Thyroid gland (tissue), 4 donors: ENCODE data around the gene CACNA1G. TPM values are rescaled to one million over a fixed set of nuclear protein-coding genes. Genes with fewer than 3 reads are reported as not detected.

ENCODE experiments used
- DNase-seq, 2 donors: peaks; one replicate each; pipeline ENCODE4 v3.0.0-alpha.2; 2019
- H3K27ac ChIP-seq, 3 donors: fragments of 200-600 bp; sonication (generic); 1 replicate in 2 of 3; 2 replicates in 1 of 3; pipeline ENCODE4 v1.5.1; 2016 to 2019; ENCODE audit warnings: mild to moderate bottlenecking in 1 of 3, moderate library complexity in 1 of 3
- H3K27me3 ChIP-seq: fragments of 200-600 bp; sonication (generic); one replicate; pipeline ENCODE4 v1.5.1; 2019
- H3K36me3 ChIP-seq, 2 donors: fragments of 200-600 bp; sonication (generic); one replicate each; pipeline ENCODE4 v1.5.1; 2016 to 2019
- H3K4me1 ChIP-seq, 2 donors: fragments of 200-600 bp; sonication (generic); one replicate each; pipeline ENCODE4 v1.5.1; 2017 to 2019
- H3K4me3 ChIP-seq, 3 donors: fragments of 200-600 bp; sonication (generic); replicated peaks in 1 of 3; 1 replicate in 2 of 3; 2 replicates in 1 of 3; pipeline ENCODE4 v1.5.1; 2016; ENCODE audit warnings: mild to moderate bottlenecking in 1 of 3
- H3K9me3 ChIP-seq: fragments of 200-600 bp; sonication (generic); one replicate; pipeline ENCODE4 v1.5.1; 2017
- POLR2A ChIP-seq, 2 donors: fragments of 450-650 bp; IDR thresholded peaks; one replicate each; pipeline ENCODE4 v1.6.1; 2017; ENCODE audit warnings: antibody characterized with exemption in 2 of 2, mild to moderate bottlenecking in 2 of 2, moderate library complexity in 1 of 2
- WGBS, 2 donors: methylation state at CpG; one replicate each; pipeline ENCODE4 v1.1.5; 2017; 5-methylcytosine and 5-hydroxymethylcytosine counted together
- intact Hi-C: fragments of 100-400 bp; cut with DNase I; formaldehyde crosslinking; loops from one replicate; pipeline ENCODE4 v1.15.1; 2023
- total RNA-seq, 4 donors: library from RNA; depleted of rRNA; stranded (reverse); fragments of >200 nt; gene quantifications; one replicate each; pipeline ENCODE4 v1.2.3, GENCODE V29; 2016
- TF ChIP-seq, protein P1 (sequence below), 6 experiments: fragments of 200-600 bp in 3 of 6; fragments of 450-650 bp in 3 of 6; sonication (generic) in 3 of 6; IDR thresholded peaks; one replicate each; pipeline ENCODE4 v1.5.1; 2016 to 2019; ENCODE audit warnings: antibody characterized with exemption in 6 of 6, mild to moderate bottlenecking in 2 of 6, inconsistent platforms in 1 of 6, moderate library complexity in 1 of 6

CACNA1G gene
- total RNA-seq, 4 donors from 2014 or later = 0.13 to 3.3 (median 0.52) TPM

- WGBS, 2 donors = 84 to 86% methylated on average over 10 of the region's 10 CpGs
- H3K36me3 ChIP-seq = no peaks in the 10 kb centered on the region
- no peaks in the 10 kb centered on the region for H3K27me3 ChIP-seq
- no peak overlapping the region for H3K4me3 ChIP-seq
- peaks cover 34 to 38% of the 10 kb centered on the region in 2 donors for H3K4me1 ChIP-seq
- H3K27ac ChIP-seq = peak overlapping the region; percentile 69 to 95 (median 84)
- intact Hi-C loops = no loop called here
- no peak for TF ChIP-seq POLR2A (IDR thresholded peaks at IDR 0.05)
- TF ChIP-seq, protein P1, sequence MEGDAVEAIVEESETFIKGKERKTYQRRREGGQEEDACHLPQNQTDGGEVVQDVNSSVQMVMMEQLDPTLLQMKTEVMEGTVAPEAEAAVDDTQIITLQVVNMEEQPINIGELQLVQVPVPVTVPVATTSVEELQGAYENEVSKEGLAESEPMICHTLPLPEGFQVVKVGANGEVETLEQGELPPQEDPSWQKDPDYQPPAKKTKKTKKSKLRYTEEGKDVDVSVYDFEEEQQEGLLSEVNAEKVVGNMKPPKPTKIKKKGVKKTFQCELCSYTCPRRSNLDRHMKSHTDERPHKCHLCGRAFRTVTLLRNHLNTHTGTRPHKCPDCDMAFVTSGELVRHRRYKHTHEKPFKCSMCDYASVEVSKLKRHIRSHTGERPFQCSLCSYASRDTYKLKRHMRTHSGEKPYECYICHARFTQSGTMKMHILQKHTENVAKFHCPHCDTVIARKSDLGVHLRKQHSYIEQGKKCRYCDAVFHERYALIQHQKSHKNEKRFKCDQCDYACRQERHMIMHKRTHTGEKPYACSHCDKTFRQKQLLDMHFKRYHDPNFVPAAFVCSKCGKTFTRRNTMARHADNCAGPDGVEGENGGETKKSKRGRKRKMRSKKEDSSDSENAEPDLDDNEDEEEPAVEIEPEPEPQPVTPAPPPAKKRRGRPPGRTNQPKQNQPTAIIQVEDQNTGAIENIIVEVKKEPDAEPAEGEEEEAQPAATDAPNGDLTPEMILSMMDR (IDR thresholded peaks at IDR 0.05) = no peak
- no peaks in the 10 kb centered on the region for H3K9me3 ChIP-seq
- no peak for DNase-seq
These were observed 100.4 kb downstream of the CACNA1G start for GRCh38 chr17:50660887-50661345.

DNA sequence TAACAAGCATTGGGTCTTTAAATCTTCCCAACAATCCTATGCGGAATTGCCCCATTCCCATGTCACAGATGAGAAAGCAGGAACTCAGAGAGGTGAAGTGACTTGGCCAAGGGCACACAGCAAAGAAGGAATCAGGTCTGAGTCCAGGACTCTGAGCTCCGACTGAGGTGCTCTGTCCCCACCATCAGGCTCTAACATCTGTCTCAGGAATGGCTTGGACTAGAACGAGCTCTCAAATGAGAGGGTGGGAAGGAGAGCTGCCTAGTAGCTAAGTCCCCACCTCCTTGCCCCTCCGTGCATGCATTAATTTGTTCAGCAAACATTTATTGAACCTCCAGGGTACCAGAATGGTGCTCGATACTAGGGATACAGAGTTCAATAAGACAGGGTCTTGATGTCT lies 100.8 kb downstream of the CACNA1G start:
- no peak for TF ChIP-seq POLR2A (IDR thresholded peaks at IDR 0.05)
- TF ChIP-seq, protein P1 (IDR thresholded peaks at IDR 0.05) = peak in 1 of 6 experiments; percentile 9
- H3K27ac ChIP-seq = peak overlapping the region; percentile 69 to 95 (median 84)
- intact Hi-C loops = no loop called here

DNA sequence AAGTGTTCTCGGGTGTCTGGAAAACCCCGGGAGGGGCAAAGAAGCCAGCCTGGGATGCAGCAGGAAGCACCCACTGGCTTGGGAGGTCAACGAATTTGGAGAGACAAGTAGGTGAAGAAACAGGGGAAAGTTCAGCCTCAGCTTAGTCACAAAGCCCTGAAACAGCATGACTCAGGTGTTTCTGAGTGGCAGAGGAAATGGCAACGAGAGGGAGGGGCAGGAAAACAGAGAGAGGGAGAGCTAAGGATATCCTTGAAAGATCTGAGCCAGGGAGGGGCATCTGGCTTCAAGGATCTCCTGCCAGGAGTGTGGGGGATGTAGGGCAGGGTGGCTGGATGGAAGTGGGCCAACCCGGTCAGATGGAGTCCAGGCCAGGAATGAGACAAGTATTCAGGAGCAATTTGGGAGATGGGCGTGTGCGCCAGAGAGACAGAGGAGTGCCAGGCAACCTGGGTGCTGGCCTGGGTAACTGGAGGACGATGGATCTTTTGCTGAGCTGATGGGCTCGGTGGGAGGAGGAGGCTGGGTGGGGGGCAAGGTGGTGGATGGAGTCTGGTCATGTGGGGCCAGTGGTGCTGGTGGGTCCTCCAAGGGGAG lies 101.4 kb downstream of the CACNA1G start:
- peak; percentile 95 to 96 for DNase-seq
- peak in 1 of 2 donors; percentile 53 for TF ChIP-seq POLR2A (IDR thresholded peaks at IDR 0.05)
- TF ChIP-seq, protein P1 (IDR thresholded peaks at IDR 0.05) = no peak
- H3K27ac ChIP-seq = peak overlapping the region; percentile 69 to 95 (median 84)
- H3K36me3 ChIP-seq = no peaks in the 10 kb centered on the region
- H3K4me1 ChIP-seq = peaks cover 34 to 38% of the 10 kb centered on the region in 2 donors
- no peak overlapping the region for H3K4me3 ChIP-seq
- intact Hi-C loops = no loop called here
- H3K9me3 ChIP-seq = no peaks in the 10 kb centered on the region
- 26 to 44% methylated on average over 9 of the region's 9 CpGs for WGBS, 2 donors
- H3K27me3 ChIP-seq = no peaks in the 10 kb centered on the region

More for the DNA sequence above, 100.8 kb downstream of the CACNA1G start:
- DNase-seq = no peak
- Histone ChIP-seq H3K27me3 (no peaks in the 10 kb centered on the region), H3K4me3 (no peak overlapping the region), H3K4me1 (peaks cover 34 to 38% of the 10 kb centered on the region in 2 donors), H3K36me3 (no peaks in the 10 kb centered on the region), H3K9me3 (no peaks in the 10 kb centered on the region)
- 71 to 76% methylated on average over 5 of the region's 5 CpGs for WGBS, 2 donors

DNA sequence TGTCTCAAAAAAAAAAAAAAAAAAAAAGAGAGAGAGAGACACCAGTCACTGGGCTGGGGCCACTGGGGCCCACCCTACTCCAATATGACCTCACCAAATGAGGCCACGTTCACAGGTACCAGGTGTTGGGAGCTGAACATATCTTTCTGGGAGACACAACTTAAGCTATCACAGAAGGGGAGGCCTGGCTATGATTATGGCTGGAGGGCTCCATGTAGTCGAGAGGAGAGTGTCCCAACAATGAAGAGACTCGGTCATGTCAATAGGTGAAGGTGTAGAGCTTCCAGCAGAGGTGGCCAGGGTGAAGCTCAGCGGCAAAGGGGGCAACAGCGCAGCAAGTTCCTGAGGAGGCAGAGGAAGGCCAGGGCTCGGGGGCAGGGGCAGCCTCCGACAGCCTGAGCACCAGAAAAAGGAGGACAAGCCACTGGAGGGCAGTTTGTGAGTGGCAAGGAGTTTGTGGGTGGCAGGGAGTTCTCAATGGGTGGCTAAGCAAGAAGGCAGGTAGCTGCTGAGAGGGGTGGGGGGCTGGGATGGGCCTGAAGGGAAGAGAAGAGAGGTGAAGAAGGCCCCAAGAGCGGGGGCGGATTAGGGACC lies 102.2 kb downstream of the CACNA1G start:
- no peak for TF ChIP-seq POLR2A (IDR thresholded peaks at IDR 0.05)
- TF ChIP-seq, protein P1 (IDR thresholded peaks at IDR 0.05) = no peak

DNA sequence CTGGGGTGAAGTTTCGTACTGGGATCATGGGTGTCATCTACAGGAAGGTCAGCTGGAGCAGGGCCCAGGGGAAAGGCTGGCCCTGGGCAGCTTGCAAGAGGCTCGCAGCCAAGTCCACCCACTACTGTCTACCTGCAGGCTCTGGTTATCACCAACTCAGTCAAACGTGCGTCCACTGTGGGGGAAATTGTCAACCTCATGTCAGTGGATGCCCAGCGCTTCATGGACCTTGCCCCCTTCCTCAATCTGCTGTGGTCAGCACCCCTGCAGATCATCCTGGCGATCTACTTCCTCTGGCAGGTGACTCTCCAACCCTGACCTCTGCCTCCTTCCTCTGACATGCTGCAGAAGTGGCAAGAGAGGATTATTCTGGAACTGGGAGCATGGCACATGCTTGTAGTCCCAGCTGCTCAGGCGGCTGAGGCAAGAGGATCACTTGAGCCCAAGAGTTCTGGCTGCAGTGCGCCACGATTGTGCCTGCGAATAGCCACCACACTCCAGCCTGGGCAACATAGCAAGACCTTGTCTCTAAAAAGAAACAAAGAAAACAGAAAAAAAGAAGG lies 103.4 kb downstream of the CACNA1G start:
- 86 to 91% methylated on average over 6 to 10 of the region's 10 CpGs for WGBS, 2 donors
- Histone ChIP-seq H3K4me3 (no peak overlapping the region), H3K27ac (no peak overlapping the region), H3K4me1 (peaks cover 34 to 38% of the 10 kb centered on the region in 2 donors), H3K27me3 (no peaks in the 10 kb centered on the region), H3K36me3 (no peaks in the 10 kb centered on the region), H3K9me3 (no peaks in the 10 kb centered on the region)
- DNase-seq = no peak
- no peak for TF ChIP-seq POLR2A (IDR thresholded peaks at IDR 0.05)
- TF ChIP-seq, protein P1 (IDR thresholded peaks at IDR 0.05) = no peak
- intact Hi-C loops = no loop called here

More for the DNA sequence above, 102.2 kb downstream of the CACNA1G start:
- Histone ChIP-seq H3K27ac (peak overlapping the region in 2 of 3 donors; percentile 43 to 95), H3K27me3 (no peaks in the 10 kb centered on the region), H3K36me3 (no peaks in the 10 kb centered on the region), H3K4me3 (no peak overlapping the region), H3K9me3 (no peaks in the 10 kb centered on the region), H3K4me1 (peaks cover 34 to 38% of the 10 kb centered on the region in 2 donors)
- DNase-seq = no peak
- WGBS, 2 donors = 96 to 97% methylated on average over 9 of the region's 9 CpGs
- intact Hi-C loops = no loop called here
